Activated CD8-positive, alpha-beta memory T cell treated with anti-CD3 and anti-CD28 coated beads for 1 hour (primary cell): ENCODE data around the gene PTPN13.

Source experiments
- DNase-seq, 2 donors: peaks; one replicate each; pipeline ENCODE4 v3.0.0-alpha.2; 2020; ENCODE audit warnings: low read depth in 1 of 2; ENCODE audit errors: extremely low read depth in 1 of 2

PTPN13 gene

GRCh38 chr4:86586626-86587380 lies 7.3 kb upstream of the PTPN13 start:
- DNase-seq, result no peak

- no peak for DNase-seq
Observed at GRCh38 chr4:86587381-86588140, 6.6 kb upstream of the PTPN13 start.

GRCh38 chr4:86592553-86593249 lies 1.4 kb upstream of the PTPN13 start:
- no peak for DNase-seq

- no peak for DNase-seq
Observed at GRCh38 chr4:86594559-86595425, 677 bp downstream of the PTPN13 start.

- no peak for DNase-seq
Observed at GRCh38 chr4:86595426-86595805, 1.3 kb downstream of the PTPN13 start.

GRCh38 chr4:86596807-86597206 lies 2.7 kb downstream of the PTPN13 start:
- DNase-seq, result no peak

GRCh38 chr4:86600007-86600653 lies 6.0 kb downstream of the PTPN13 start:
- no peak for DNase-seq

GRCh38 chr4:86603311-86603885 lies 9.3 kb downstream of the PTPN13 start:
- no peak for DNase-seq

GRCh38 chr4:86606809-86607208 lies 12.7 kb downstream of the PTPN13 start:
- no peak for DNase-seq

- no peak for DNase-seq
Observed at GRCh38 chr4:86608757-86609375, 14.8 kb downstream of the PTPN13 start.

GRCh38 chr4:86611757-86612156 lies 17.6 kb downstream of the PTPN13 start:
- no peak for DNase-seq

GRCh38 chr4:86613734-86614133 lies 19.6 kb downstream of the PTPN13 start:
- no peak for DNase-seq

GRCh38 chr4:86614865-86615264 lies 20.8 kb downstream of the PTPN13 start:
- no peak for DNase-seq

- no peak for DNase-seq
Observed at GRCh38 chr4:86615501-86615900, 21.4 kb downstream of the PTPN13 start.

GRCh38 chr4:86619656-86620055 lies 25.5 kb downstream of the PTPN13 start:
- DNase-seq, result no peak

- no peak for DNase-seq
Observed at GRCh38 chr4:86621435-86621834, 27.3 kb downstream of the PTPN13 start.

GRCh38 chr4:86626066-86626465 lies 32.0 kb downstream of the PTPN13 start:
- DNase-seq, result no peak

- no peak for DNase-seq
Observed at GRCh38 chr4:86627462-86628135, 33.5 kb downstream of the PTPN13 start.

GRCh38 chr4:86630629-86631028 lies 36.5 kb downstream of the PTPN13 start:
- no peak for DNase-seq
